HPDE6-E6E7 (cell line): ENCODE measurements around the gene CEP112.

Experiments
- DNase-seq: peaks from one replicate; pipeline ENCODE4 v3.0.0; 2011; ENCODE audit warnings: missing footprints; ENCODE audit errors: extremely low spot score

Gene CEP112

GRCh38 chr17:65988451-65988850, 203.5 kb downstream of the CEP112 start:
- no peak for DNase-seq

GRCh38 chr17:65987988-65988387, 203.9 kb downstream of the CEP112 start:
- peak; percentile 7 for DNase-seq

- no peak for DNase-seq
Observed at GRCh38 chr17:65985571-65985970, 206.4 kb downstream of the CEP112 start.

- DNase-seq = no peak
Observed at GRCh38 chr17:65984299-65984698, 207.6 kb downstream of the CEP112 start.

- no peak for DNase-seq
Observed at GRCh38 chr17:65978871-65979270, 213.1 kb downstream of the CEP112 start.

GRCh38 chr17:65977041-65977440, 214.9 kb downstream of the CEP112 start:
- no peak for DNase-seq

GRCh38 chr17:65975878-65976277, 216.1 kb downstream of the CEP112 start:
- no peak for DNase-seq

- no peak for DNase-seq
Observed at GRCh38 chr17:65973237-65973636, 218.7 kb downstream of the CEP112 start.

GRCh38 chr17:65967372-65967771, 224.6 kb downstream of the CEP112 start:
- DNase-seq = no peak

GRCh38 chr17:65966072-65966695, 225.7 kb downstream of the CEP112 start:
- no peak for DNase-seq

- no peak for DNase-seq
Observed at GRCh38 chr17:65963179-65963578, 228.8 kb downstream of the CEP112 start.

- no peak for DNase-seq
Observed at GRCh38 chr17:65959630-65960029, 232.3 kb downstream of the CEP112 start.

GRCh38 chr17:65956814-65957213, 235.1 kb downstream of the CEP112 start:
- DNase-seq = peak; percentile 2

- no peak for DNase-seq
Observed at GRCh38 chr17:65954148-65954449, 237.8 kb downstream of the CEP112 start.

GRCh38 chr17:65953316-65954147, 238.4 kb downstream of the CEP112 start:
- no peak for DNase-seq

- DNase-seq = no peak
Observed at GRCh38 chr17:65952586-65952985, 239.3 kb downstream of the CEP112 start.

GRCh38 chr17:65952015-65952414, 239.9 kb downstream of the CEP112 start:
- no peak for DNase-seq

- no peak for DNase-seq
Observed at GRCh38 chr17:65947831-65948230, 244.1 kb downstream of the CEP112 start.

GRCh38 chr17:65942592-65942991, 249.3 kb downstream of the CEP112 start:
- DNase-seq = no peak

- DNase-seq = no peak
Observed at GRCh38 chr17:65941356-65941899, 250.5 kb downstream of the CEP112 start.

GRCh38 chr17:65936013-65936412, 255.9 kb downstream of the CEP112 start:
- no peak for DNase-seq

GRCh38 chr17:65933290-65933689, 258.6 kb downstream of the CEP112 start:
- DNase-seq = no peak
